Adrenal gland (tissue), 12 donors: ENCODE results near the gene TMEM117. TPM values are rescaled to one million over a fixed set of nuclear protein-coding genes. Genes with fewer than 3 reads are reported as not detected.
"Not testable (repeated sequence)": the region's sequence is repeated elsewhere in the genome, so short reads cannot be mapped to it uniquely, and the experiment has no call there.

Source experiments
- DNase-seq, 7 donors: peaks; one replicate each; pipeline ENCODE4 v3.0.0-alpha.2; 2019 to 2020
- H3K27ac ChIP-seq, 5 donors: fragments of 200-600 bp; sonication (generic) in 4 of 5; 1 replicate in 3 of 5; 2 replicates in 2 of 5; pipeline versions ENCODE4 v1.5.1 to v1.8.0; 2016 to 2020; ENCODE audit warnings: mild to moderate bottlenecking in 1 of 5
- H3K27me3 ChIP-seq: fragments of 200-600 bp; 2 replicates; pipeline ENCODE4 v1.8.0; 2021
- H3K36me3 ChIP-seq, 2 donors: fragments of 200-600 bp; replicated peaks in 1 of 2; 1 replicate in 1 of 2; 2 replicates in 1 of 2; pipeline versions ENCODE4 v1.5.1 to v1.8.0; 2018 to 2022
- H3K4me1 ChIP-seq, 2 donors: fragments of 200-600 bp; replicated peaks in 1 of 2; 1 replicate in 1 of 2; 2 replicates in 1 of 2; pipeline versions ENCODE4 v1.5.1 to v1.8.0; 2018 to 2021
- H3K4me3 ChIP-seq, 4 donors: fragments of 200-600 bp; sonication (generic) in 3 of 4; one replicate each; pipeline ENCODE4 v1.5.1; 2016 to 2018
- H3K9me3 ChIP-seq, 3 donors: fragments of 200-600 bp; sonication (generic) in 1 of 3; replicated peaks in 1 of 3; 1 replicate in 2 of 3; 2 replicates in 1 of 3; pipeline versions ENCODE4 v1.5.1 to v1.8.0; 2016 to 2021
- POLR2A ChIP-seq, 2 donors: fragments of 450-650 bp; IDR thresholded peaks; one replicate each; pipeline ENCODE4 v1.6.1; 2017; ENCODE audit warnings: antibody characterized with exemption in 2 of 2, mild to moderate bottlenecking in 2 of 2, moderate library complexity in 1 of 2
- WGBS, 4 donors: extraction: QIAGEN DNeasy Blood & Tissue Kit in 2 of 4; methylation state at CpG; one replicate each; pipeline versions ENCODE4 v1.1.5 to v1.1.7; 2013 to 2017; 5-methylcytosine and 5-hydroxymethylcytosine counted together
- intact Hi-C, 2 donors: fragments of 100-400 bp; cut with DNase I; formaldehyde crosslinking; loops; one replicate each; pipeline versions ENCODE4 v1.14.1 to v1.15.0; 2022 to 2023
- polyA plus RNA-seq, 3 donors: library from polyadenylated mRNA; stranded (reverse); fragments of 200-250 nt in 2 of 3; fragments of 350-450 nt in 1 of 3; fragmentation: Illumina TruSeq in 1 of 3; extraction: RNeasy Lipid Tissue Mini Kit (QIAGEN cat#74804) in 1 of 3; gene quantifications; one replicate each; pipeline ENCODE4 v1.2.3, GENCODE V29; 2013 to 2014
- total RNA-seq, 9 donors: library from RNA; depleted of rRNA in 4 of 9; stranded (reverse); fragments of >200 nt in 4 of 9; fragments of 120-200 nt in 1 of 9; fragmentation: NEBNext Ultra II Directional in 1 of 9; extraction: Animal tissue kit (Norgen Biotek cat#: 25700) in 1 of 9; gene quantifications; one replicate each; pipeline versions ENCODE4 v1.1.0 to v1.2.4, GENCODE V29; 2013 to 2023
- TF ChIP-seq, protein P1 (sequence below), 6 experiments: fragments of 450-650 bp in 4 of 6; fragments of 200-600 bp in 2 of 6; sonication (generic) in 1 of 6; IDR thresholded peaks; 1 replicate in 5 of 6; 2 replicates in 1 of 6; pipeline versions ENCODE4 v1.5.1 to v1.8.0; 2016 to 2021; ENCODE audit warnings: antibody characterized with exemption in 6 of 6, mild to moderate bottlenecking in 2 of 6, moderate library complexity in 1 of 6
- donor health status: healthy with polysubstance abuse.
- donor health status: Bipolar disorder and iron deficiency.
- donor health status: DM: yes; HTN: yes; CAD: no.
- donor health status: DM: no; HTN: no; CAD: no.
- donor health status: DM: no; HTN: no; CAD: no.
- donor health status: DM: yes; HTN: yes; CAD: no.

TMEM117 gene
- total and polyA plus RNA-seq, 12 donors = 1.9 to 38.5 (median 6.7) TPM

DNA sequence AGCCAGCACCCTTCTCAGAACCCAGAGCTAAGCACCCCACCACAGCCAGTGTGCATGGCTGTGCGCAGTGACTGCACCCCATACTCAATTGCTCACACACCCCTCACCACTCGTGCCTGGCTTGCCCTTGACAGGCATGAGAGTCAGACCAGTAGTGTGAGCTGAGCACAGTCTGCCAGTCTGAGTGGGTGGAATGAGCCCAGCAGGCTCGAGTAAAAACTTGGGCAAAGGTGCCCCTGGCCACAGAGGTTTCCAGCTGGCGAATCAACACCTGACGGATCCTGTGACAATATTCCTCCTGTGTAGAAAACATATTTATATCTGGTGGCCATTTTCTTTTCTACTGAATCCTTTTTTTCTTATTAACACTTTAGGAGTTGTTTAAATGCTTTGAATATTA lies 202.5 kb downstream of the TMEM117 start:
- intact Hi-C loops = no loop called here
- no peak for DNase-seq
- WGBS, 4 donors = 85 to 94% (median 89%) methylated on average over 3 to 5 of the region's 5 CpGs
- H3K36me3 ChIP-seq = no peaks in the 10 kb centered on the region
- no peaks in the 10 kb centered on the region for H3K27me3 ChIP-seq
- no peak for TF ChIP-seq POLR2A (IDR thresholded peaks at IDR 0.05)
- TF ChIP-seq, protein P1, sequence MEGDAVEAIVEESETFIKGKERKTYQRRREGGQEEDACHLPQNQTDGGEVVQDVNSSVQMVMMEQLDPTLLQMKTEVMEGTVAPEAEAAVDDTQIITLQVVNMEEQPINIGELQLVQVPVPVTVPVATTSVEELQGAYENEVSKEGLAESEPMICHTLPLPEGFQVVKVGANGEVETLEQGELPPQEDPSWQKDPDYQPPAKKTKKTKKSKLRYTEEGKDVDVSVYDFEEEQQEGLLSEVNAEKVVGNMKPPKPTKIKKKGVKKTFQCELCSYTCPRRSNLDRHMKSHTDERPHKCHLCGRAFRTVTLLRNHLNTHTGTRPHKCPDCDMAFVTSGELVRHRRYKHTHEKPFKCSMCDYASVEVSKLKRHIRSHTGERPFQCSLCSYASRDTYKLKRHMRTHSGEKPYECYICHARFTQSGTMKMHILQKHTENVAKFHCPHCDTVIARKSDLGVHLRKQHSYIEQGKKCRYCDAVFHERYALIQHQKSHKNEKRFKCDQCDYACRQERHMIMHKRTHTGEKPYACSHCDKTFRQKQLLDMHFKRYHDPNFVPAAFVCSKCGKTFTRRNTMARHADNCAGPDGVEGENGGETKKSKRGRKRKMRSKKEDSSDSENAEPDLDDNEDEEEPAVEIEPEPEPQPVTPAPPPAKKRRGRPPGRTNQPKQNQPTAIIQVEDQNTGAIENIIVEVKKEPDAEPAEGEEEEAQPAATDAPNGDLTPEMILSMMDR (IDR thresholded peaks at IDR 0.05) = no peak
- H3K27ac ChIP-seq = no peak overlapping the region
- no peaks in the 10 kb centered on the region for H3K9me3 ChIP-seq
- H3K4me3 ChIP-seq = no peak overlapping the region
- no peaks in the 10 kb centered on the region for H3K4me1 ChIP-seq

DNA sequence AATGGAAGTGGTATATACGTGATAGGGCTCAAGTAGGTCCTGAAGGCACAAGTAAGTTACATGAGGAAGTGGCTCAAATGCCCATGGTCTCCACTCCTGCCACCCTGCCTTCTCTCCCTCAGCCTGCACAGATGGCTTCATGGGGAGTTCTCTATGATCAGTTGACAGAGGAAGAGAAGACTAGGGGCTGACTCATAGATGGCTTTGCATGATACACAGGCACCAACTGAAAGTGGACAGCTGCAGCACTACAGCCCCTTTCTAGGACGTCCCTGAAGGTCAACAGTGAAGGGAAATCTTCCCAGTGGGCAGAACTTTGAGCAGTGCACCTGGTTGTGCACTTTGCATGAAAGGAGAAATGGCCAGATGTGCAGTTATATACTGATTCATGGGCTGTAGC lies 208.6 kb downstream of the TMEM117 start:
- not testable (repeated sequence) for H3K36me3 ChIP-seq

DNA sequence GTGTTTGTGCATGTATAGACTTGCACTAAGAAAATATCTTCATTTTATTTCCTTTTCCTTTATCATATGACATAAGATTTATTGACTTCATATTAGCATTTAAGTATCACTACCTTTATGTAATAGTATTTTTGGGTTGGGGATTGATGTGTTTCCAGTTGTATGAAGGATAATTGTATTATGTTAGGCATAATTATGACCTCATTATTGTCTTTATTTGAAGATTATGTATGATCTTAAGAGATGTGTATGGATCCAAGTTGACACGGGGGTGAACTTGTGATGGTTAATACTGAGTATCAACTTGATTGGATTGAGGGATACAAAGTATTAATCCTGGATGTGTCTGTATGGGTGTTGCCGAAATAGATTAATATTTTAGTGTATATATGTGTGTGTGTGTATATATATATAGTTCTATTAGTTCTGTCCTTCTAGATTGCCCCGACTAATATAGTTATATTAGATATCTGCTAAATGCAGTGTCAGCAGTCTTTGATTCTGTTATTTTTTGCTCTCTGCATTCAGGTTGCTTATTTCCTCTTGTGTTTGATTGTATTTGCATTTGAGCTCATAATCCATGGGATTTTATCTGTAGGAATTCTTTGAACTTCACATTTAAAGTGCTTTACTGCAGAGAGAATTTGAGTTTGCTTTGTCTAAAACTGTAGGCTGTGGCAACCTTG lies 211.0 kb downstream of the TMEM117 start:
- TF ChIP-seq, protein P1 (IDR thresholded peaks at IDR 0.05) = no peak
- no peak for TF ChIP-seq POLR2A (IDR thresholded peaks at IDR 0.05)
- DNase-seq = no peak
- Histone ChIP-seq H3K9me3 (no peaks in the 10 kb centered on the region), H3K4me1 (no peaks in the 10 kb centered on the region), H3K27me3 (no peaks in the 10 kb centered on the region), H3K36me3 (no peaks in the 10 kb centered on the region), H3K27ac (no peak overlapping the region), H3K4me3 (no peak overlapping the region)
- 92 to 99% (median 97%) methylated on average over 3 of the region's 3 CpGs for WGBS, 4 donors
- intact Hi-C loops = no loop called here

More for the DNA sequence above, 208.6 kb downstream of the TMEM117 start:
- H3K9me3 ChIP-seq, H3K4me3 ChIP-seq, H3K27ac ChIP-seq, H3K27me3 ChIP-seq, DNase-seq, H3K4me1 ChIP-seq, intact Hi-C loops: not testable (repeated sequence)
- WGBS, 4 donors = 77 to 88% (median 83%) methylated on average over 2 of the region's 2 CpGs

DNA sequence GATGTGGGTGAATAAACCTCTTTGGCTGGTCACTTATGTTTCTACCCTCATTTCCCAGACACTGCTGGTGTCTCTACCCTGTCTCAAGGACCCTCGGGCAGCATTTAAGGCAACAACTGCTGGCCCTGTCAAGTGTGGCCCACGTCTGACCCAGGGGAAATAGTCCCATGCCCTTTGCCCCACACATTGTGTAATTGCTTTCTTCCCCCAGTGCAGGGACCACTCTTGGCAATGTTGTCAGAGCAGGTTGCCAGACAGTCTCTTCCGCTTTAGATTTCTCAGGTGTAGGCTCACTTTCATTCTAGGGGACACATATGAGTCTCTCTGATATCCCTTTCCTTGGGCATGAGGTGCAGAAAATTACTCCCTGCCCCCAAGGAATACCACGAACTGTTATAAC lies 216.7 kb downstream of the TMEM117 start:
- intact Hi-C loops = no loop called here
- no peak for TF ChIP-seq POLR2A (IDR thresholded peaks at IDR 0.05)
- TF ChIP-seq, protein P1 (IDR thresholded peaks at IDR 0.05) = no peak
- Histone ChIP-seq H3K27ac (no peak overlapping the region), H3K36me3 (no peaks in the 10 kb centered on the region), H3K4me3 (no peak overlapping the region), H3K27me3 (no peaks in the 10 kb centered on the region), H3K4me1 (no peaks in the 10 kb centered on the region), H3K9me3 (no peaks in the 10 kb centered on the region)
- no peak for DNase-seq
- WGBS, 4 donors = 80 to 93% (median 89%) methylated on average over 4 of the region's 4 CpGs

DNA sequence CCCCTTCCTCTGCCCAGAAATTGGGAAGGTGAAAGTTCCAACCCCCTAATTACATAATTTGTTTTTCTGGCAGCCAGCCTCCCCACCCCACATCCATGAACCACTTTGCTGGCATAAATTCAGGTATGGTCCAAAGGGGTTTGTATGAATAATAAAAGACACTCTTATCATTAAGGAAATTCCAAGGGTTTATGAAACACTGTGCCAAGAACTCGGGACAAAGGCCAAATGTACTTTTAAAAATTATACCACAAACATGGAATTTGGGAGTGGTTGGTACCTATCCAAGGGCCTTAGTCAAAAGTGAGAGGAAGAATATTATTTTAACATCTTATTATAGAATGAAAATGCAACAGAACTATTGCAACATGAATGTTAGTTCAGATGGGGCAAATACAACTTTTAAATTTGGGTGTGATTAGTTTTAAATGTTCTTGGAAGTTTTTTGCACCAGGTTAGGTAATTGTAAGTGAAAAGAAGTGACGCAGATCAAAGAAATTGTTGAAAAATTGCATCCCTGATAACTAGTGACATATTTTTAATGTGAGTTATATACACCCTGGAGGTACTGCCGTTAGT lies 217.8 kb downstream of the TMEM117 start:
- Histone ChIP-seq H3K4me1 (no peaks in the 10 kb centered on the region), H3K27me3 (no peaks in the 10 kb centered on the region), H3K36me3 (no peaks in the 10 kb centered on the region), H3K4me3 (no peak overlapping the region), H3K27ac (no peak overlapping the region), H3K9me3 (no peaks in the 10 kb centered on the region)
- DNase-seq = no peak
- 60 to 72% (median 63%) methylated on average over 3 of the region's 3 CpGs for WGBS, 4 donors
- intact Hi-C loops = no loop called here
- TF ChIP-seq, protein P1 (IDR thresholded peaks at IDR 0.05) = no peak
- no peak for TF ChIP-seq POLR2A (IDR thresholded peaks at IDR 0.05)
